Breast epithelium (tissue), 3 donors: Measurements from ENCODE around the gene IGSF22.

Source experiments
- POLR2A ChIP-seq: fragments of 450-650 bp; IDR thresholded peaks from one replicate; pipeline ENCODE4 v1.6.1; 2016; ENCODE audit warnings: antibody characterized with exemption, mild to moderate bottlenecking, moderate library complexity
- TF ChIP-seq, protein P1 (sequence below), 3 donors: fragments of 450-650 bp; IDR thresholded peaks; one replicate each; pipeline ENCODE4 v1.5.1; 2016 to 2017; ENCODE audit warnings: antibody characterized with exemption in 3 of 3, mild to moderate bottlenecking in 3 of 3, moderate library complexity in 3 of 3

- TF ChIP-seq POLR2A, result no peak
- TF ChIP-seq, protein P1, sequence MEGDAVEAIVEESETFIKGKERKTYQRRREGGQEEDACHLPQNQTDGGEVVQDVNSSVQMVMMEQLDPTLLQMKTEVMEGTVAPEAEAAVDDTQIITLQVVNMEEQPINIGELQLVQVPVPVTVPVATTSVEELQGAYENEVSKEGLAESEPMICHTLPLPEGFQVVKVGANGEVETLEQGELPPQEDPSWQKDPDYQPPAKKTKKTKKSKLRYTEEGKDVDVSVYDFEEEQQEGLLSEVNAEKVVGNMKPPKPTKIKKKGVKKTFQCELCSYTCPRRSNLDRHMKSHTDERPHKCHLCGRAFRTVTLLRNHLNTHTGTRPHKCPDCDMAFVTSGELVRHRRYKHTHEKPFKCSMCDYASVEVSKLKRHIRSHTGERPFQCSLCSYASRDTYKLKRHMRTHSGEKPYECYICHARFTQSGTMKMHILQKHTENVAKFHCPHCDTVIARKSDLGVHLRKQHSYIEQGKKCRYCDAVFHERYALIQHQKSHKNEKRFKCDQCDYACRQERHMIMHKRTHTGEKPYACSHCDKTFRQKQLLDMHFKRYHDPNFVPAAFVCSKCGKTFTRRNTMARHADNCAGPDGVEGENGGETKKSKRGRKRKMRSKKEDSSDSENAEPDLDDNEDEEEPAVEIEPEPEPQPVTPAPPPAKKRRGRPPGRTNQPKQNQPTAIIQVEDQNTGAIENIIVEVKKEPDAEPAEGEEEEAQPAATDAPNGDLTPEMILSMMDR (IDR thresholded peaks at IDR 0.05), result no peak
Measured at GRCh38 chr11:18682466-18682865, 43.5 kb downstream of the IGSF22 start.
